D341Med (cell line): Measurements from ENCODE around the gene FBXO15.

ENCODE experiments used
- DNase-seq: peaks from one replicate; pipeline ENCODE4 v3.0.0; 2012; ENCODE audit warnings: low spot score

Gene FBXO15

DNA sequence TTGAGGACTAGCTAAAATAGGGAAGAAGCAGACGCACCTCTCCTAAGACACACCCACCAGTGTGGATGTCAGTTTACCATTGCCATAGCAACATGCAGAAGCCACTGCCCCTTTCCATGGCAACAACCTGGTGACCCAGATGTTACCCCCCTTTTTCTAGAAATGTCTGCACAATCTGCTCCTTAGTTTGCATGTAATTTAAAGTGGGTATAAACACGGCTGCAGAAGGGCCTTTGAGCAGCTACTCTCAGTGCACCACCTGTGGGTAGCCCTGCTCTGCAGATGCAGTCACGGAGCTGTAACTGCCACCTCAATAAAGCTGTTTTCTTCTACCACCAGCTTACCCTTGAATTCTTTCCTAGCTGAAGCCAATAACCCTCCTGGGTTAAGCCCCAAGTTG, 87.1 kb downstream of the FBXO15 start:
- DNase-seq = no peak

DNA sequence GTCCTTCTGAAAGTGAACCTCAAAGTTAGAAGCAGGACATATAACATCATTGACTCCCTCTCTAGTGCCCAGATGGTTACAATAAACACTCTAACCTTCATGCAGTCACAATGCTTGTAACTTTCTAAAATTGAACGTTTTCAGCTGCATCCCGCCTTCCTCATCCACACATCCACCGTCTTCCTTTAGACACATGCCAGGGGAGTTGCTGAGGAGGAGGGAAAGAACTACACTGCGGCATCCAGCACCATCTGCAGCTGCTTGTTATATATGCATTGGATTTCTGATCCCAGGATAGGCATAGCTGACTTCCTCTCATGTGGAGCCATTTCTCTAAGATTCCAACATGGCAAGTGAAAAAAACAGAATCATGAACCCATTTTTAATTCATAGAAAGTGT, 96.8 kb downstream of the FBXO15 start:
- no peak for DNase-seq

DNA sequence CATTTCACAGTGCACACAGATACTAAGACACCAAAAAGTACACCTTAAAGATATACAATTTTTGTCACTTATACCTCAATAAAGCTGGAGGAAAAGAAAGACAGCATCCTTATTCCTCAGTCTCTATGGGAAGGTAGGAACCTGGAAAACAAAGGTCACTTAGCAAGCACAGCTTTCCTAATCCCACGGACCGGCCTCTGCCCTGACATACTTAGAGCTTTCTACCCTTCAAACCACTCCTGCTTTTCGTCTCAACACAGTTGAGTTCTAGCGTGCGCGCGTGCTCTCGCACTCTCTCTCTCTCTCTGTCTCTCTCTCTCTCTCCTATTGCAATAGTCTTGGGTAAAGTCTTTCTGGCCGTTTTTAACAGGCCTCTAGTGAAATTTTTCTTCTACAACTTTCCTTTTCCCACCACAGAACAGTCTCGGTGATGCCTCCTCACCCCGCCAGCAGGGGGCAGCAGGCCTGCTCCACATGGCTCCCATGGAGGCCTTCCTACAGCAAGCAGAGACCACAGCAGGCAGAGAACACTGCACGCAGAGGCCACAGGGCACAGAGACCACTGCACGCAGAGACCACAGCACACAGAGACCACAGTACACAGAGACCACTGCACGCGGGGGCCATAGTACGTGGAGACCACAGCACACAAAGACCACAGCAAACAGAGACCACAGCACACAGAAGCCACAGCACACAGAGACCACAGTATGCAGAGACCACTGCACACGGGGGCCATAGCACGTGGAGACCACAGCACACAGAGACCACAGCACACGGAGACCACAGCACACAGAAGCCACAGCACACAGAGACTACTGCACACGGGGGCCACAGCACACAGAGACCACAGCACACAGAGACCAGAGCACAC, 106.9 kb downstream of the FBXO15 start:
- peak; percentile 79 for DNase-seq

DNA sequence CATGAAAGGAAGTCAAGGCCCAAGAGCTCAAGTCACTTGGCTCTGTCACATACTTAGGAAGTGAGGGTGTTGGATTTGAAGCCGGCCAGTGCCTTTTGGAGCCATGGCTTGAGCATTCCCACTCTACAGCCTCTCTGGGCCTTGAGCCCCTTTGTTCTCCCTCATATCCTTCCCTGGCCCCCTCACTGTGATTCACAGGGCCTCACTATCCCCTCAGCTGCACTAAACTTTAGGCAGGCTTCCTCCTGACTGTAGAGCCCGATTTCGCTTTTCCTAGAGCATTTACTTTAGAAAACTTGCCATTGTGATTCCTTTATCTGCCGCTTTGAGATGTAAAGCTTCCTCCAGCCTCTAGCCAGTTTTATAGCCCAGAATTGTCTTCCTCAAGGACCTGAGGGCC, 107.6 kb downstream of the FBXO15 start:
- no peak for DNase-seq

DNA sequence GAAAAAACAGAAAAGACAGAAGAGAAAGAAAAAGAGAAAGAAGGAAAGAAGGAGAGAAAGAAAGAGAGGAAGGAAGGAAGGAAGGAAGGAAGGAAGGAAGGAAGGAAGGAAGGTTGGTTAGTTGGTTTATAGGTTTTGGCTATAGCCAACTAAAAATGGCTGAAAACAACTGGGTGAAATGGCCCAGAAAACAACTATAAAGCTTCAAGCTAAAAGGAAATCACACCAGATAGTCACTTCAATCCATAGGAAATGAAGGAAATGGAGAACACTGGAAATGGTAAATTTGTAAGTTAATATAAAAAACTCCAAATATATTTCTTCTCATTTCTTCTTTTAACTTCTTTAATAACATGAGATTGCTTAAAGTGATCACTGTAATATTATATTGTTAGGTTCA, 118.5 kb downstream of the FBXO15 start:
- DNase-seq = no peak
